Stomach smooth muscle (tissue), 2 donors: ENCODE measurements around the gene C2.
"Not testable (repeated sequence)": the region's sequence is repeated elsewhere in the genome, so short reads cannot be mapped to it uniquely, and the experiment has no call there.

Experiments used
- H3K27ac ChIP-seq: one replicate; pipeline ENCODE4 v1.7.0; 2013; ENCODE audit warnings: mild to moderate bottlenecking, low read length, inconsistent platforms
- H3K27me3 ChIP-seq, 2 donors: one replicate each; pipeline ENCODE4 v1.7.0; 2013; ENCODE audit warnings: low read length in 2 of 2; ENCODE audit not compliant: insufficient read depth in 2 of 2, control insufficient read depth in 1 of 2
- H3K36me3 ChIP-seq, 2 donors: one replicate each; pipeline ENCODE4 v1.7.0; 2013; ENCODE audit warnings: low read length in 2 of 2; ENCODE audit not compliant: control insufficient read depth in 2 of 2, insufficient read depth in 2 of 2
- H3K4me1 ChIP-seq: one replicate; pipeline ENCODE4 v1.7.0; 2013; ENCODE audit warnings: low read length; ENCODE audit not compliant: control insufficient read depth, insufficient read depth
- H3K4me3 ChIP-seq, 2 donors: one replicate each; pipeline ENCODE4 v1.7.0; 2013; ENCODE audit warnings: low read length in 2 of 2
- H3K9ac ChIP-seq, 2 donors: one replicate each; pipeline ENCODE4 v1.7.0; 2013; ENCODE audit warnings: low read length in 2 of 2, mild to moderate bottlenecking in 1 of 2
- H3K9me3 ChIP-seq, 2 donors: one replicate each; pipeline ENCODE4 v1.7.0; 2013; ENCODE audit warnings: low read length in 2 of 2; ENCODE audit not compliant: control insufficient read depth in 2 of 2
- donor health status: healthy.
- donor health status: Pancreatic carcinoma.

C2 gene

DNA sequence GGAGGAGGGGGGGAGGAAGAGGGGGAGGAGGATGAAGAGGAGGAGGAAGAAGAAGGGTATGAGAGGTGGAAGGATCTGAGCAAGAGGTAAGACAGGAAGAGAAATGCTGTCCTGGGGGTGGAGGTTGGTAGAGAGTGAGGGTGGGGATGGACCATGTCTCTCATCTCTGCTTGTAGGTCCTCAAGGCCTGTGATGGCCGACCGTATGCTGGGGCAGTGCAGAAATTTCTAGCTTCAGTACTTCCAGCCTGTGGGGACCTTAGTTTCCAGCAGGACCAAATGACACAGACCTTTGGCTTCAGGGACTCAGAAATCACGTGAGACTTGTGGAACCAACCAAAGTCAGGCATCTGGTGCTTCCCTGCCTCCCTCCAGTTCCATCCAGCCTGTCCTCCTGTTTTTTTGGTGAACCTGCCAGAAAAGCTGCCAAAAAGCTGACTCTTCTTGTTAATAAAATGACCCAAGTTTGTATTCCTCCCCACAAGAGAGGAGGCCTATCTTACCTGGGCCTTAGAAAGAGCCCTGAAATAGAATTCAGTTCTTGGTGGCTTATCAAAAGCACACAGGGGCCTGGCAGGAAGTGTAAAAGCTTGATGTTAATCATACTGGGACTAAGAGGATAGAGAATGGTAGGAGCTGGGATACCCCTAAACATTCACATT lies 51.9 kb downstream of the C2 start:
- Histone ChIP-seq H3K27ac (no peak overlapping the region), H3K36me3 (peaks cover 8 to 12% of the 10 kb centered on the region in 2 donors), H3K4me1 (no peaks in the 10 kb centered on the region), H3K27me3 (no peaks in the 10 kb centered on the region), H3K9me3 (no peaks in the 10 kb centered on the region), H3K9ac (no peak overlapping the region), H3K4me3 (no peak overlapping the region)

DNA sequence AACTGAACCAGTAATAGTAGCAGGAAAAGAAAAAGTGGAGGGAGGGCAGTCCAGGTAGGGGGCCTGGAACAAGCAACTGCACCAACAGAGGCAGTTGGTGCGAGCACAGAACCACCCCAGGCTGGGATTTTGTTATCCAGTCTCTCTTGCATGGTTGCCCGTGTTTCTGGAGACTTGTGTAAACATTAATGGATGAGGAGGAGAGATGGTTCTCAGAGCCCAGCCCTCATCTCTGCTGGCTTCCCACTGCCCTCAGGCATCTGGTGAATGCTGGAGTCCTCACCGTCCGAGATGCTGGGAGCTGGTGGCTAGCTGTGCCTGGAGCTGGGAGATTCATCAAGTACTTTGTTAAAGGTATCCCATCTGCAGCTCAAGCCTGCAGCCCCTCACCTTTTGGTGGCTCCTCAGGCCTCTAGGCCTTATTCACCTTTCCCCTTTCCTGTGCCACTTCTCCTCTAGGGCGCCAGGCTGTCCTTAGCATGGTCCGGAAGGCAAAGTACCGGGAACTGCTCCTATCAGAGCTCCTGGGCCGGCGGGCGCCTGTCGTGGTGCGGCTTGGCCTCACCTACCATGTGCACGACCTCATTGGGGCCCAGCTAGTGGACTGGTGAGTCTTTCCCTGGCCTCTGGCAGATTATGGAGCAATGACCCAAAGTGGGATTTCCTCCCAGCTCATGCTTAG lies 52.8 kb downstream of the C2 start:
- H3K9me3 ChIP-seq, H3K27ac ChIP-seq, H3K4me1 ChIP-seq, H3K4me3 ChIP-seq, H3K9ac ChIP-seq, H3K27me3 ChIP-seq: not testable (repeated sequence)
- peaks cover 8 to 12% of the 10 kb centered on the region in 2 donors for H3K36me3 ChIP-seq

DNA sequence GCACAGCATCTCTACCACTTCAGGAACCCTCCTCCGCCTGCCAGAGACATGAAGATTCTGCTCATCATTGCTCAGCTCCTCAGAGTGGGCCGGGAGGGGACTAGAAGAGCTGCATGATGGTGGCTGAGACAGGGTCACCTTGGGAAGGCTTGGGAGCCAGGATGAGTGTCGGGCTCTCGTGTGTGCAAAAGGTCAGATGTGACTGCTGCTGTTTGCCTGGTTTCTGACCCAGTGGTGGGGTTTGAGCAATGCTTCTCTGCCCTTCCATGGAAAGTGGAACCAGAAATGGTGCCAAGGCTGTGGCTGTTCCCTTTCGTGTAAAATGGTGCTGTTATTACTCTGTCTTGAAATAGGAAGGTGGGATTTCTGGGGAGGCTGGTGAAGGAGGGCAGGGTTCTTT lies 53.5 kb downstream of the C2 start:
- H3K4me3 ChIP-seq, H3K9ac ChIP-seq, H3K9me3 ChIP-seq, H3K4me1 ChIP-seq, H3K27ac ChIP-seq, H3K27me3 ChIP-seq: not testable (repeated sequence)
- peaks cover 8 to 12% of the 10 kb centered on the region in 2 donors for H3K36me3 ChIP-seq

DNA sequence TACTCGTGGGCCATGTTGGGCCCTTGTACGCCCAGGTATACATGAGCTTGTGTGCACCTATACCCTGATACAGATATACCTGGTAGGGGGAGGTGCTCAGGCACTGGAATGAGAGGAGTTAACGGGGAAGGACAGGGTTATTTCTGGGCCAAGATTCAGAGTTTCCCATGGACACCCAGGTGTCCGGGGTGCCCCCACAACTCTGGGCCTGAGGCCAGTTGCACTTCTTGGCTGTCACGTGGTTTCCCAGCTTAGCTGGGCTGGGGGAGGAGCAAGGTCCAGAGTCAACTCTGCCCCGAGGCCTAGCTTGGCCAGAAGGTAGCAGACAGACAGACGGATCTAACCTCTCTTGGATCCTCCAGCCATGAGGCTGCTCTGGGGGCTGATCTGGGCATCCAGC lies 54.2 kb downstream of the C2 start, which contains the start of gene C4A:
C4A (plus strand) TSS at position 314 of the 400 bp plus-strand sequence; CDS start at position 365, 51 bp downstream.
- H3K4me1 ChIP-seq, H3K27me3 ChIP-seq, H3K27ac ChIP-seq, H3K9ac ChIP-seq, H3K4me3 ChIP-seq, H3K9me3 ChIP-seq: not testable (repeated sequence)
- peaks cover 8 to 12% of the 10 kb centered on the region in 2 donors for H3K36me3 ChIP-seq

DNA sequence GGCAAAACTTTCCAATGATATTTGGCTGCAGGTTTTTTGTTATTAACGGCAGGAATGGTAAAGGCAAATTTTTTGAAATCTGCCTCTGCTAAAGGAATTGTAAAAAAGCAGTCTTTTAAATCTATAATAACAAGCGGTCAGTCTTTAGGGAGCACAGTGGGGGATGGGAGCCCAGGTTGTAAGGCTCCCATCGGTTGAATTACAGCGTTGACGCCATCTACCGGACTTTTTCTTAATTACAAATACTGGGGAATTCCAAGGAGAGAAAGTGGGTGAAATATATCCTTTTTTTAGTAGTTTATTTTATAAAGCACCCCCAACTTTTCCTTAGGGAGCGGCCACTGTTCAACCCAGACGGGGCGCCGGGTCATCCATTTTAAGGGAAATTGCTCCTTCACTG lies 61.8 kb downstream of the C2 start:
- H3K4me1 ChIP-seq, H3K27me3 ChIP-seq, H3K27ac ChIP-seq, H3K9me3 ChIP-seq, H3K4me3 ChIP-seq, H3K9ac ChIP-seq, H3K36me3 ChIP-seq: not testable (repeated sequence)

DNA sequence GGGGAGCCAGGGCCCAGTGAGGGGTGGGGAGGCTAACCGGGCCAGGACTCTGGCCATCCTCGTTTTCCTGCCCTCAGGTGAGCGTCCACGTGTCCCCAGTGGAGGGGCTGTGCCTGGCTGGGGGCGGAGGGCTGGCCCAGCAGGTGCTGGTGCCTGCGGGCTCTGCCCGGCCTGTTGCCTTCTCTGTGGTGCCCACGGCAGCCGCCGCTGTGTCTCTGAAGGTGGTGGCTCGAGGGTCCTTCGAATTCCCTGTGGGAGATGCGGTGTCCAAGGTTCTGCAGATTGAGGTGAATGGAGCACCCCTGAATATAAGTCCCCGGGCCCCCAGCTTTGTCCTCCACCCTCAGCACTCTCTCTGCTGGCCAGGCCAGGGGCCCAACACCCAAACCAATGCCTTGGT lies 66.9 kb downstream of the C2 start:
- H3K4me3 ChIP-seq, H3K36me3 ChIP-seq, H3K4me1 ChIP-seq, H3K9ac ChIP-seq, H3K9me3 ChIP-seq, H3K27me3 ChIP-seq, H3K27ac ChIP-seq: not testable (repeated sequence)
